ENCODE data around the gene LONRF2. TPM values are rescaled to one million over a fixed set of nuclear protein-coding genes. Genes with fewer than 3 reads are reported as not detected.

Gene LONRF2
- total RNA-seq: 87.6 TPM

DNA sequence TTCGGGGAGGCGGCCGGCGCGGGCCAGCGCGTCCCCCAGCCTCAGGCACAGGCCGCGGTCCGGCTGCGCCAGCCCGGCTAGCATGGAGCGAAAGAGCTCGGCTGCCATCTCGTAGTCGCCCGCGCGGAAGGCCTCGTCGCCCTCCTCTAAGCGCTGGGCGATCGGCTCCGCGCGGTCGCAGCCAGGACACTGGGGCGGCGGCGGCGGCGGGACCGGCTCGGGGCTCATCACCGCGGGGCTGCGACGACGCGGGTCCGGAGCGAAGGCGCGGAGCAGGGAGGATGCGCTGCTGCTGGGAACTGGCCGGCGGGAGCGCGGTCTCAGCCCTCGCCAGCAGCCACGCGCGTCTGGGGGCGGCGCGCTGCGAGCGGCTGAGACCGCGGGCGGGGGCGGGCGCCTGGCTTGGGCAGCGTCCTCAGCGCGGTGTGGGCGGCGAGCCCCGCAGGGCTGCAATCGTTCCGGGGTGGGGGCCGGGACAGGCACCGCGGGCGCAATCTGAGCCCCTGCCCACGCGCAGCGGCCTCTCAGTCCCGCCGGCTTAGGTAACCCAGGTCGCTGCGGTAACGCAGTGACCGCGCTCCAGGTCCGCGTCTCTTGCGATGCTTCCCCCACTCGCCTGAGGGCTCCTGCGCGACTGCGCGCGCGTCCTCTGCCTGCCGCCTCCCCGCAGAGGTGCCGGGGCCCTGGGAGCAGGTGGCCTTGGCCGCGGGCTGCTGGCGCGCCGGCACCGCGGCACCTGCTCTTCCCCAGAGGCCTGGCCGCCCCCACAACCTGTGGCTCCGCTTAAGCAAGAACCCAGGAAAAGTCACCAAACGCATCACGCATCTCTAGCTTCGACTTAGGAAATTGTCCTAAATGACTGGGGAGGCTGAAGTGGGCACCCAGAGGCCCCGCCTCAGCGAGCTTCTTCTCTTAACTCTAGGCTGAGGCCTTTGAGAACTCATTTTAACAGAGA is at the start of gene LONRF2:
Gene LONRF2, minus strand, starts transcription at position 636 of the 955 bp plus-strand sequence. Its CDS starts 408 bp downstream, at position 228.

Small RNA genes lying within 50 kb of the gene (small RNA-seq; reads per million reads assigned to genes)
- not detected for gene AC012493.2 (ENCODE audit: low replicate concordance)

Other genes starting within 250 kb of the LONRF2 start
- 153 TPM for gene AFF3, start 179.9 kb downstream of the LONRF2 start, total RNA-seq
- 89.2 TPM for gene CHST10, start 95.2 kb upstream of the LONRF2 start, total RNA-seq
- not detected for gene NMS, start 148.0 kb upstream of the LONRF2 start, total RNA-seq
- gene PDCL3, start 240.5 kb upstream of the LONRF2 start, total RNA-seq: 10.6 TPM